HCT116 (cell line): ENCODE measurements around the gene TMTC1. TPM values are rescaled to one million over a fixed set of nuclear protein-coding genes. Genes with fewer than 3 reads are reported as not detected.

Experiments used
- ATAC-seq: fragments of 200-7000 bp; cut with Tn5 transposase; 2 replicates; pipeline ENCODE4 v1.9.1; 2020; ENCODE audit warnings: mild to moderate bottlenecking, moderate library complexity
- BruUV-seq: library from RNA; stranded (reverse); fragments of 400-500 nt; replicated peaks from 2 replicates; lab custom pipeline; 2021; lab: Mats Ljungman, UMichigan
- CTCF ChIA-PET: fragments of 300-600 bp; sonication (Branson Sonifier 250); formaldehyde crosslinking; loops from one replicate; lab custom pipeline; 2021; ENCODE audit warnings: antibody characterized with exemption; lab: Charles Lee
- POLR2A ChIA-PET: fragments of 300-600, 350-600 bp; sonication (Branson Sonifier 250); formaldehyde crosslinking; loops from one replicate; lab custom pipeline; 2021; ENCODE audit warnings: antibody characterized with exemption; lab: Charles Lee
- RAD21 ChIA-PET, 2 experiments: fragments of 300-600 bp; sonication (Branson Sonifier 250); formaldehyde crosslinking; loops; one replicate each; lab custom pipeline; 2023; ENCODE audit warnings: low total read pairs in 2 of 2; ENCODE audit not compliant: uncharacterized antibody in 2 of 2, unreplicated experiment in 2 of 2, low non-redundant PET in 1 of 2; lab: Charles Lee
- DNase-seq: peaks from one replicate; pipeline ENCODE4 v3.0.0-alpha.2; 2010; ENCODE audit warnings: low read depth, low spot score
- H2AFZ ChIP-seq: fragments of 200-600 bp; shearing (Covaris generic), sonication (generic); 2 replicates; pipeline ENCODE4 v1.6.1; 2017; ENCODE audit warnings: low read depth, mixed run types, mixed read lengths, antibody characterized with exemption, low read length; ENCODE audit not compliant: poor library complexity, severe bottlenecking
- H3K27ac ChIP-seq: 2 replicates; pipeline ENCODE4 v1.5.1; 2012; ENCODE audit warnings: low read depth, low read length
- H3K27me3 ChIP-seq: fragments of 200-600 bp; sonication (generic); 2 replicates; pipeline ENCODE4 v1.6.1; 2016; ENCODE audit warnings: mixed run types, low read length, mixed read lengths; ENCODE audit not compliant: insufficient read depth
- H3K36me3 ChIP-seq, 2 experiments: fragments of 200-500 bp in 1 of 2; fragments of 200-600 bp in 1 of 2; sonication (Bioruptor generic) in 1 of 2; sonication (generic) in 1 of 2; 2 replicates each; pipeline versions ENCODE4 v1.5.1 to v1.6.1; 2014 to 2016; ENCODE audit warnings: low read length in 2 of 2, inconsistent platforms in 1 of 2, mixed read lengths in 1 of 2, mixed run types in 1 of 2; ENCODE audit not compliant: insufficient read depth in 2 of 2, control insufficient read depth in 1 of 2
- H3K4me1 ChIP-seq, 2 experiments: fragments of 200-600 bp in 1 of 2; sonication (generic) in 1 of 2; 2 replicates each; pipeline versions ENCODE4 v1.5.1 to v1.6.1; 2012 to 2017; ENCODE audit warnings: low read length in 2 of 2, inconsistent platforms in 1 of 2, mild to moderate bottlenecking in 1 of 2, mixed read lengths in 1 of 2, mixed run types in 1 of 2, moderate library complexity in 1 of 2; ENCODE audit not compliant: insufficient read depth in 2 of 2, control insufficient read depth in 1 of 2
- H3K4me2 ChIP-seq: fragments of 200-600 bp; sonication (generic); 2 replicates; pipeline ENCODE4 v1.6.1; 2017; ENCODE audit warnings: mixed run types, low read length, mixed read lengths
- H3K4me3 ChIP-seq, 2 experiments: fragments of 200-600 bp in 1 of 2; sonication (generic) in 1 of 2; replicated peaks in 1 of 2; 2 replicates each; pipeline ENCODE4 v1.5.1; 2011 to 2016; ENCODE audit warnings: low read length in 2 of 2, control low read depth in 1 of 2, low read depth in 1 of 2, mild to moderate bottlenecking in 1 of 2, mixed read lengths in 1 of 2, mixed run types in 1 of 2
- H3K79me2 ChIP-seq: fragments of 200-600 bp; sonication (generic); 2 replicates; pipeline ENCODE4 v1.6.1; 2017; ENCODE audit warnings: mild to moderate bottlenecking, mixed run types, low read length, moderate library complexity, mixed read lengths; ENCODE audit not compliant: insufficient read depth
- H3K9ac ChIP-seq: fragments of 200-600 bp; sonication (generic); 2 replicates; pipeline ENCODE4 v1.6.1; 2016; ENCODE audit warnings: low read length, mixed read lengths
- H3K9me2 ChIP-seq: fragments of 200-600 bp; sonication (generic), shearing (Covaris generic); 2 replicates; pipeline ENCODE4 v1.6.1; 2017; ENCODE audit warnings: mixed run types, mild to moderate bottlenecking, moderate library complexity; ENCODE audit not compliant: insufficient read depth
- H3K9me3 ChIP-seq, 2 experiments: fragments of 200-500 bp in 1 of 2; fragments of 200-600 bp in 1 of 2; sonication (Bioruptor generic) in 1 of 2; sonication (generic) in 1 of 2; 2 replicates each; pipeline ENCODE4 v1.6.1; 2014 to 2017; ENCODE audit warnings: low read length in 2 of 2, mixed read lengths in 2 of 2, inconsistent platforms in 1 of 2, low read depth in 1 of 2, mild to moderate bottlenecking in 1 of 2, mixed run types in 1 of 2, moderate library complexity in 1 of 2; ENCODE audit not compliant: control insufficient read depth in 1 of 2, insufficient read depth in 1 of 2
- H4K20me1 ChIP-seq: fragments of 200-600 bp; sonication (generic), shearing (Covaris generic); 2 replicates; pipeline ENCODE4 v1.6.1; 2017; ENCODE audit warnings: mixed run types, mild to moderate bottlenecking, moderate library complexity; ENCODE audit not compliant: insufficient read depth
- ATF3 ChIP-seq: IDR thresholded peaks from 2 replicates; pipeline ENCODE4 v1.6.1; 2012
- CBX3 ChIP-seq: IDR thresholded peaks from 2 replicates; pipeline ENCODE4 v1.6.1; 2012; ENCODE audit warnings: low read depth
- EGR1 ChIP-seq: IDR thresholded peaks from 2 replicates; pipeline ENCODE4 v1.6.1; 2012; ENCODE audit warnings: low read depth
- ELF1 ChIP-seq: IDR thresholded peaks from 2 replicates; pipeline ENCODE4 v1.6.1; 2012; ENCODE audit warnings: low read depth, borderline replicate concordance
- EZH2 ChIP-seq: fragments of 200-600 bp; sonication (generic); IDR thresholded peaks from 2 replicates; pipeline ENCODE4 v1.6.1; 2017; ENCODE audit warnings: antibody characterized with exemption, mixed run types
- EZH2phosphoT487 ChIP-seq: fragments of 200-600 bp; IDR thresholded peaks from 2 replicates; pipeline ENCODE4 v1.6.1; 2018; ENCODE audit warnings: antibody characterized with exemption, borderline replicate concordance
- FOSL1 ChIP-seq: IDR thresholded peaks from 2 replicates; pipeline ENCODE4 v1.6.1; 2012; ENCODE audit warnings: low read depth
- JUND ChIP-seq: IDR thresholded peaks from 2 replicates; pipeline ENCODE4 v1.6.1; 2012
- MAX ChIP-seq: IDR thresholded peaks from 2 replicates; pipeline ENCODE4 v1.6.1; 2012
- POLR2A ChIP-seq: IDR thresholded peaks from 2 replicates; pipeline ENCODE4 v1.7.0; 2011; ENCODE audit warnings: borderline replicate concordance; ENCODE audit not compliant: insufficient read depth, insufficient read length; ENCODE audit errors: extremely low read depth
- POLR2AphosphoS5 ChIP-seq: IDR thresholded peaks from 2 replicates; pipeline ENCODE4 v1.6.1; 2011; ENCODE audit warnings: mild to moderate bottlenecking, low read depth, low read length, moderate library complexity
- RAD21 ChIP-seq: IDR thresholded peaks from 2 replicates; pipeline ENCODE4 v1.6.1; 2012; ENCODE audit warnings: low read depth, mild to moderate bottlenecking
- SIN3A ChIP-seq: IDR thresholded peaks from 2 replicates; pipeline ENCODE4 v1.6.1; 2012; ENCODE audit warnings: low read depth
- SRF ChIP-seq: IDR thresholded peaks from 2 replicates; pipeline ENCODE4 v1.6.1; 2012; ENCODE audit warnings: low read depth
- TCF7L2 ChIP-seq: IDR thresholded peaks from 2 replicates; pipeline ENCODE4 v1.7.0; 2011; ENCODE audit warnings: borderline replicate concordance, inconsistent platforms; ENCODE audit not compliant: insufficient read depth, insufficient read length; ENCODE audit errors: extremely low read depth
- ZBTB33 ChIP-seq: IDR thresholded peaks from 2 replicates; pipeline ENCODE4 v1.6.1; 2011; ENCODE audit warnings: mild to moderate bottlenecking, low read length, moderate library complexity; ENCODE audit not compliant: insufficient replicate concordance; ENCODE audit errors: extremely low read depth
- ZNF274 ChIP-seq: fragments of 200-500 bp; sonication (Bioruptor generic); IDR thresholded peaks from 2 replicates; pipeline ENCODE4 v1.6.1; 2014; ENCODE audit warnings: mild to moderate bottlenecking, low read depth, low read length, inconsistent platforms
- intact Hi-C: fragments of 100-400 bp; cut with micrococcal nuclease; formaldehyde crosslinking; loops from 2 replicates; pipeline ENCODE4 v1.10.0; 2022
- total RNA-seq: library from RNA; stranded (reverse); gene quantifications from one replicate; pipeline ENCODE4 v1.2.1, GENCODE V29; 2021; ENCODE audit not compliant: unreplicated experiment

Gene TMTC1
- total RNA-seq, 1 experiment from 2014 or later, result 2.0 TPM

- Histone ChIP-seq H4K20me1 (no peaks in the 10 kb centered on the region), H3K36me3 (no peaks in the 10 kb centered on the region), H3K9me2 (no peaks in the 10 kb centered on the region), H3K27me3 (no peaks in the 10 kb centered on the region), H3K4me1 (no peaks in the 10 kb centered on the region), H3K27ac (no peak overlapping the region), H3K9me3 (no peaks in the 10 kb centered on the region), H2AFZ (no peak overlapping the region), H3K4me2 (no peak overlapping the region), H3K4me3 (no peak overlapping the region), H3K9ac (no peak overlapping the region), H3K79me2 (no peaks in the 10 kb centered on the region)
- no peak for TF ChIP-seq SRF
- no peak for TF ChIP-seq JUND
- no peak for TF ChIP-seq CBX3
- TF ChIP-seq ZNF274, result no peak
- RAD21 ChIA-PET, result no interaction called here
- ATAC-seq, result no peak
- DNase-seq, result no peak
- intact Hi-C loops, result no loop called here
- CTCF ChIA-PET, result no interaction called here
- no TSS peak for BruUV-seq
- POLR2A ChIA-PET, result no interaction called here
Measured at GRCh38 chr12:29565727-29566126, 218.0 kb downstream of the TMTC1 start.

GRCh38 chr12:29564925-29565324, 218.8 kb downstream of the TMTC1 start:
- Histone ChIP-seq H3K27me3 (no peaks in the 10 kb centered on the region), H3K4me2 (no peak overlapping the region), H3K4me3 (no peak overlapping the region), H3K9ac (no peak overlapping the region), H4K20me1 (no peaks in the 10 kb centered on the region), H3K27ac (no peak overlapping the region), H2AFZ (no peak overlapping the region), H3K9me2 (no peaks in the 10 kb centered on the region), H3K9me3 (no peaks in the 10 kb centered on the region), H3K79me2 (no peaks in the 10 kb centered on the region), H3K36me3 (no peaks in the 10 kb centered on the region), H3K4me1 (no peaks in the 10 kb centered on the region)
- no TSS peak for BruUV-seq
- intact Hi-C loops, result no loop called here
- ChIA-PET POLR2A (no interaction called here), CTCF (no interaction called here), RAD21 (no interaction called here)
- ATAC-seq (no peak), DNase-seq (no peak)
- TF ChIP-seq TCF7L2 (no peak), ZBTB33 (no peak), EZH2 (no peak), FOSL1 (no peak), JUND (no peak), MAX (no peak), RAD21 (no peak), ATF3 (no peak), SIN3A (no peak), SRF (no peak), POLR2A (no peak), EGR1 (no peak), ELF1 (no peak), EZH2phosphoT487 (no peak), POLR2AphosphoS5 (no peak), ZNF274 (no peak)
